Neural cell (in vitro differentiated cells): ENCODE measurements around the gene MPDZ. TPM values are rescaled to one million over a fixed set of nuclear protein-coding genes. Genes with fewer than 3 reads are reported as not detected.

ENCODE experiments used
- H2AFZ ChIP-seq: fragments of 200-600, 300-800 bp; sonication (generic), shearing (Covaris generic); 2 replicates; pipeline ENCODE4 v1.6.0; 2014; ENCODE audit warnings: low read depth, mild to moderate bottlenecking, antibody characterized with exemption, low read length, moderate library complexity
- H3F3A ChIP-seq: fragments of 200-600 bp; shearing (Covaris generic); 2 replicates; pipeline ENCODE4 v1.6.1; 2016; ENCODE audit warnings: mild to moderate bottlenecking, moderate library complexity, mixed read lengths, antibody characterized with exemption, low read length; ENCODE audit not compliant: insufficient read depth, poor library complexity, severe bottlenecking
- H3K27ac ChIP-seq: fragments of 200-600, 300-800 bp; sonication (generic), shearing (Covaris generic); 2 replicates; pipeline ENCODE4 v1.5.1; 2014; ENCODE audit warnings: mild to moderate bottlenecking, low read length, moderate library complexity
- H3K27me3 ChIP-seq: fragments of 300-800, 200-600 bp; sonication (generic), shearing (Covaris generic); 2 replicates; pipeline ENCODE4 v1.6.0; 2014; ENCODE audit warnings: mild to moderate bottlenecking, low read depth, low read length, moderate library complexity; ENCODE audit not compliant: insufficient read depth
- H3K36me3 ChIP-seq: fragments of 300-800, 200-600 bp; sonication (generic), shearing (Covaris generic); 2 replicates; pipeline ENCODE4 v1.5.1; 2014; ENCODE audit warnings: mild to moderate bottlenecking, antibody characterized with exemption, low read length, moderate library complexity; ENCODE audit not compliant: insufficient read depth
- H3K4me2 ChIP-seq: fragments of 300-800, 200-600 bp; sonication (generic), shearing (Covaris generic); 2 replicates; pipeline ENCODE4 v1.6.0; 2014; ENCODE audit warnings: mild to moderate bottlenecking, low read length
- H3K4me3 ChIP-seq: fragments of 300-800, 200-600 bp; sonication (generic), shearing (Covaris generic); 2 replicates; pipeline ENCODE4 v1.5.1; 2014; ENCODE audit warnings: mild to moderate bottlenecking, low read length, moderate library complexity
- H3K79me2 ChIP-seq: fragments of 200-600 bp; shearing (Covaris generic); replicated peaks from 2 replicates; pipeline ENCODE4 v1.6.0; 2014; ENCODE audit warnings: mild to moderate bottlenecking, low read length, moderate library complexity; ENCODE audit not compliant: insufficient read depth
- H3K9ac ChIP-seq: fragments of 300-800, 200-600 bp; sonication (generic), shearing (Covaris generic); 2 replicates; pipeline ENCODE4 v1.6.1; 2016; ENCODE audit warnings: mild to moderate bottlenecking, low read length, mixed read lengths
- H3K9me2 ChIP-seq: fragments of 200-600 bp; shearing (Covaris generic); 2 replicates; pipeline ENCODE4 v1.6.1; 2016; ENCODE audit warnings: mild to moderate bottlenecking, low read length, mixed read lengths; ENCODE audit not compliant: insufficient read depth
- H3K9me3 ChIP-seq: fragments of 200-600, 300-800 bp; sonication (generic), shearing (Covaris generic); 2 replicates; pipeline ENCODE4 v1.6.1; 2016; ENCODE audit warnings: mild to moderate bottlenecking, mixed run types, low read length, moderate library complexity, mixed read lengths
- H4K20me1 ChIP-seq: fragments of 200-600 bp; shearing (Covaris generic); 2 replicates; pipeline ENCODE4 v1.6.1; 2016; ENCODE audit warnings: mild to moderate bottlenecking, mixed run types; ENCODE audit not compliant: insufficient read depth
- CTCF ChIP-seq: fragments of 450-650 bp; IDR thresholded peaks from 2 replicates; pipeline ENCODE4 v1.5.1; 2014; ENCODE audit warnings: antibody characterized with exemption, mild to moderate bottlenecking, moderate library complexity; ENCODE audit not compliant: poor library complexity, severe bottlenecking
- EP300 ChIP-seq: fragments of 450-650 bp; conservative IDR thresholded peaks from 2 replicates; pipeline ENCODE4 v1.6.1; 2014; ENCODE audit warnings: antibody characterized with exemption, mild to moderate bottlenecking, moderate library complexity; ENCODE audit not compliant: poor library complexity, severe bottlenecking
- EZH2 ChIP-seq: fragments of 200-600, 300-800 bp; shearing (Covaris generic), sonication (generic); IDR thresholded peaks from 2 replicates; pipeline ENCODE4 v1.6.1; 2014; ENCODE audit warnings: antibody characterized with exemption, low read length, borderline replicate concordance, mild to moderate bottlenecking; ENCODE audit not compliant: insufficient read depth, poor library complexity, severe bottlenecking
- MXI1 ChIP-seq: fragments of 450-650 bp; conservative IDR thresholded peaks from 2 replicates; pipeline ENCODE4 v1.6.1; 2014; ENCODE audit warnings: antibody characterized with exemption, mild to moderate bottlenecking; ENCODE audit not compliant: poor library complexity, severe bottlenecking
- POLR2AphosphoS5 ChIP-seq: IDR thresholded peaks from 2 replicates; pipeline ENCODE4 v1.6.1; 2012
- RAD21 ChIP-seq: fragments of 450-650 bp; conservative IDR thresholded peaks from 2 replicates; pipeline ENCODE4 v1.6.1; 2014; ENCODE audit warnings: antibody characterized with exemption, mild to moderate bottlenecking, moderate library complexity
- REST ChIP-seq: IDR thresholded peaks from 2 replicates; pipeline ENCODE4 v1.6.1; 2012; ENCODE audit warnings: borderline replicate concordance
- SMC3 ChIP-seq: fragments of 450-650 bp; conservative IDR thresholded peaks from 2 replicates; pipeline ENCODE4 v1.6.1; 2014; ENCODE audit warnings: antibody characterized with exemption, mild to moderate bottlenecking, moderate library complexity; ENCODE audit not compliant: poor library complexity
- TAF1 ChIP-seq: IDR thresholded peaks from 2 replicates; pipeline ENCODE4 v1.6.1; 2012; ENCODE audit warnings: low read depth
- polyA plus RNA-seq: library from polyadenylated mRNA; depleted of rRNA; stranded (reverse); fragments of >200 nt; gene quantifications from 2 replicates; pipeline ENCODE4 v1.2.3, GENCODE V29; 2014

MPDZ gene
- polyA plus RNA-seq, 1 donor from 2014 or later: 13.1 TPM

- no peak for TF ChIP-seq POLR2AphosphoS5
- TF ChIP-seq SMC3: no peak
- TF ChIP-seq EZH2: no peak
- TF ChIP-seq EP300: no peak
- no peak for TF ChIP-seq TAF1
- TF ChIP-seq RAD21: no peak
- TF ChIP-seq REST: no peak
- TF ChIP-seq CTCF: no peak
- TF ChIP-seq MXI1: no peak
- no peaks in the 10 kb centered on the region for H3K36me3 ChIP-seq
- H3K9ac ChIP-seq: no peak overlapping the region
- no peaks in the 10 kb centered on the region for H3K79me2 ChIP-seq
- no peaks in the 10 kb centered on the region for H3K9me2 ChIP-seq
- no peak overlapping the region for H3K4me3 ChIP-seq
- no peaks in the 10 kb centered on the region for H4K20me1 ChIP-seq
- no peaks in the 10 kb centered on the region for H3F3A ChIP-seq
- H3K9me3 ChIP-seq: no peaks in the 10 kb centered on the region
- no peak overlapping the region for H3K27ac ChIP-seq
- H3K4me2 ChIP-seq: no peak overlapping the region
- no peaks in the 10 kb centered on the region for H3K27me3 ChIP-seq
- H2AFZ ChIP-seq: no peak overlapping the region
Observed at GRCh38 chr9:13322828-13323550, 43.5 kb upstream of the MPDZ start.

- Histone ChIP-seq H3K9ac (no peak overlapping the region), H3K4me3 (no peak overlapping the region), H3K9me3 (no peaks in the 10 kb centered on the region), H3K36me3 (no peaks in the 10 kb centered on the region), H2AFZ (no peak overlapping the region), H3K9me2 (no peaks in the 10 kb centered on the region), H3K79me2 (no peaks in the 10 kb centered on the region), H3K4me2 (no peak overlapping the region), H3K27me3 (no peaks in the 10 kb centered on the region), H4K20me1 (no peaks in the 10 kb centered on the region), H3F3A (no peaks in the 10 kb centered on the region), H3K27ac (no peak overlapping the region)
- no peak for TF ChIP-seq POLR2AphosphoS5
- TF ChIP-seq TAF1: no peak
- TF ChIP-seq SMC3: no peak
Observed at GRCh38 chr9:13318027-13318426, 38.5 kb upstream of the MPDZ start.
